GM18867 (cell line): ENCODE measurements around the gene AKAP3.

Source experiments
- ATAC-seq: cut with Tn5 transposase; IDR thresholded peaks from one replicate; pipeline ENCODE4 v1.9.1; 2021; ENCODE audit warnings: mild to moderate bottlenecking, moderate library complexity; ENCODE audit not compliant: unreplicated experiment

Gene AKAP3

GRCh38 chr12:4648501-4649357, at the start of gene AKAP3, which contains the start of gene NDUFA9:
AKAP3 (minus strand) TSS chr12:4649051; CDS start chr12:4638196, 10,855 bp downstream.
NDUFA9 (plus strand) TSS chr12:4649114; CDS start chr12:4649127, 13 bp downstream.
- ATAC-seq, result peak; percentile 90

- no peak for ATAC-seq
Observed at GRCh38 chr12:4690760-4691159, 41.9 kb upstream of the AKAP3 start.

GRCh38 chr12:4685317-4685716, 36.5 kb upstream of the AKAP3 start:
- no peak for ATAC-seq

GRCh38 chr12:4681732-4682131, 32.9 kb upstream of the AKAP3 start:
- ATAC-seq, result no peak

GRCh38 chr12:4679711-4680110, 30.9 kb upstream of the AKAP3 start:
- ATAC-seq, result no peak

GRCh38 chr12:4665236-4665635, 16.4 kb upstream of the AKAP3 start:
- ATAC-seq, result no peak

GRCh38 chr12:4663971-4664505, 15.2 kb upstream of the AKAP3 start:
- ATAC-seq, result no peak

- ATAC-seq, result no peak
Observed at GRCh38 chr12:4653691-4654090, 4.8 kb upstream of the AKAP3 start.

GRCh38 chr12:4653257-4653656, 4.4 kb upstream of the AKAP3 start:
- ATAC-seq, result no peak

GRCh38 chr12:4649358-4649661, 459 bp upstream of the AKAP3 start:
- ATAC-seq, result no peak

- ATAC-seq, result no peak
Observed at GRCh38 chr12:4648104-4648500, 749 bp downstream of the AKAP3 start.

GRCh38 chr12:4645023-4645422, 3.8 kb downstream of the AKAP3 start:
- no peak for ATAC-seq

- ATAC-seq, result peak; percentile 78
Observed at GRCh38 chr12:4643747-4644146, 5.1 kb downstream of the AKAP3 start.

- no peak for ATAC-seq
Observed at GRCh38 chr12:4630262-4630661, 18.6 kb downstream of the AKAP3 start.

GRCh38 chr12:4628406-4628805, 20.4 kb downstream of the AKAP3 start:
- ATAC-seq, result no peak

GRCh38 chr12:4626543-4626942, 22.3 kb downstream of the AKAP3 start:
- no peak for ATAC-seq

GRCh38 chr12:4621511-4621910, 27.3 kb downstream of the AKAP3 start:
- ATAC-seq, result no peak

GRCh38 chr12:4615667-4616066, 33.2 kb downstream of the AKAP3 start:
- ATAC-seq, result no peak

- no peak for ATAC-seq
Observed at GRCh38 chr12:4610481-4610880, 38.4 kb downstream of the AKAP3 start.

GRCh38 chr12:4609071-4609470, 39.8 kb downstream of the AKAP3 start:
- no peak for ATAC-seq

- ATAC-seq, result no peak
Observed at GRCh38 chr12:4607056-4607455, 41.8 kb downstream of the AKAP3 start.

- ATAC-seq, result peak; percentile 93
Observed at GRCh38 chr12:4604684-4605193, 44.1 kb downstream of the AKAP3 start.
